Kidney capillary endothelial cell (primary cell): Measurements from ENCODE around the gene CRYBG3.

Experiments used
- DNase-seq: peaks from one replicate; pipeline ENCODE4 v3.0.0-alpha.2; 2018; ENCODE audit warnings: low spot score

The CRYBG3 gene

GRCh38 chr3:97942801-97943546, 121.2 kb downstream of the CRYBG3 start:
- no peak for DNase-seq

GRCh38 chr3:97948351-97949109, 126.7 kb downstream of the CRYBG3 start:
- DNase-seq = no peak

- DNase-seq = no peak
Measured at GRCh38 chr3:97949110-97949485, 127.3 kb downstream of the CRYBG3 start.

- no peak for DNase-seq
Measured at GRCh38 chr3:97949743-97950142, 127.9 kb downstream of the CRYBG3 start.

GRCh38 chr3:97950360-97950759, 128.5 kb downstream of the CRYBG3 start:
- no peak for DNase-seq

GRCh38 chr3:97952280-97952679, 130.5 kb downstream of the CRYBG3 start:
- DNase-seq = no peak

- no peak for DNase-seq
Measured at GRCh38 chr3:97952872-97953271, 131.1 kb downstream of the CRYBG3 start.

- no peak for DNase-seq
Measured at GRCh38 chr3:97954228-97954827, 132.5 kb downstream of the CRYBG3 start.

GRCh38 chr3:97956051-97956450, 134.2 kb downstream of the CRYBG3 start:
- no peak for DNase-seq

GRCh38 chr3:97957617-97958311, 136.0 kb downstream of the CRYBG3 start:
- DNase-seq = no peak

GRCh38 chr3:97958396-97958795, 136.6 kb downstream of the CRYBG3 start:
- no peak for DNase-seq

- DNase-seq = no peak
Measured at GRCh38 chr3:97958796-97959195, 137.0 kb downstream of the CRYBG3 start.

- DNase-seq = no peak
Measured at GRCh38 chr3:97959872-97960271, 138.1 kb downstream of the CRYBG3 start.

- no peak for DNase-seq
Measured at GRCh38 chr3:97960551-97960950, 138.7 kb downstream of the CRYBG3 start.

- DNase-seq = no peak
Measured at GRCh38 chr3:97960993-97961766, 139.4 kb downstream of the CRYBG3 start.

GRCh38 chr3:97967966-97968365, 146.2 kb downstream of the CRYBG3 start:
- DNase-seq = no peak

- no peak for DNase-seq
Measured at GRCh38 chr3:97968376-97968775, 146.6 kb downstream of the CRYBG3 start.

- no peak for DNase-seq
Measured at GRCh38 chr3:97969541-97969940, 147.7 kb downstream of the CRYBG3 start.

GRCh38 chr3:97970156-97970555, 148.3 kb downstream of the CRYBG3 start:
- DNase-seq = no peak

- DNase-seq = no peak
Measured at GRCh38 chr3:97970956-97971620, 149.3 kb downstream of the CRYBG3 start.
